GM21367 (cell line): ENCODE data around the gene VWA5B2.
"Not testable (repeated sequence)": the region's sequence is repeated elsewhere in the genome, so short reads cannot be mapped to it uniquely, and the experiment has no call there.

Source experiments
- ATAC-seq: cut with Tn5 transposase; IDR thresholded peaks from one replicate; pipeline ENCODE4 v1.9.1; 2021; ENCODE audit not compliant: unreplicated experiment

VWA5B2 gene

GRCh38 chr3:184241447-184242296 is 12.3 kb downstream of the VWA5B2 start:
- no peak for ATAC-seq

GRCh38 chr3:184242297-184242685 is 12.9 kb downstream of the VWA5B2 start:
- ATAC-seq, result no peak

- peak; percentile 44 for ATAC-seq
Measured at GRCh38 chr3:184248454-184249411, 19.3 kb downstream of the VWA5B2 start, which contains the start of gene ALG3. Gene ALG3, minus strand, starts transcription at chr3:184248962. Its CDS starts 22 bp downstream, at chr3:184248940.

- peak; percentile 84 for ATAC-seq
Measured at GRCh38 chr3:184249412-184250166, 20.2 kb downstream of the VWA5B2 start, which contains the start of gene EEF1AKMT4. Gene EEF1AKMT4, plus strand, starts transcription at chr3:184249672. Its CDS starts 23 bp downstream, at chr3:184249695.

- peak; percentile 61 for ATAC-seq
Measured at GRCh38 chr3:184250167-184250828, 20.9 kb downstream of the VWA5B2 start.

- ATAC-seq, result no peak
Measured at GRCh38 chr3:184255291-184256039, 26.1 kb downstream of the VWA5B2 start.

GRCh38 chr3:184257083-184257915 is 27.9 kb downstream of the VWA5B2 start:
- no peak for ATAC-seq

GRCh38 chr3:184258926-184259325 is 29.5 kb downstream of the VWA5B2 start:
- no peak for ATAC-seq

GRCh38 chr3:184259396-184259877 is 30.1 kb downstream of the VWA5B2 start:
- no peak for ATAC-seq

- no peak for ATAC-seq
Measured at GRCh38 chr3:184259878-184260723, 30.7 kb downstream of the VWA5B2 start.

- no peak for ATAC-seq
Measured at GRCh38 chr3:184260724-184261269, 31.4 kb downstream of the VWA5B2 start.

GRCh38 chr3:184261270-184261853 is 32.0 kb downstream of the VWA5B2 start, which contains the start of gene CAMK2N2:
Gene CAMK2N2, minus strand, starts transcription at chr3:184261553. Its CDS starts 268 bp downstream, at chr3:184261285.
- ATAC-seq, result no peak

GRCh38 chr3:184261854-184262763 is 32.7 kb downstream of the VWA5B2 start:
- ATAC-seq, result no peak

- ATAC-seq, result no peak
Measured at GRCh38 chr3:184262764-184263179, 33.4 kb downstream of the VWA5B2 start.

GRCh38 chr3:184267249-184267648 is 37.9 kb downstream of the VWA5B2 start:
- not testable (repeated sequence) for ATAC-seq

- no peak for ATAC-seq
Measured at GRCh38 chr3:184272269-184272668, 42.9 kb downstream of the VWA5B2 start.
